Measurements from ENCODE around the gene CGB5.
A peak's percentile ranks its signal among the peaks of the same experiment; 100 is the strongest.
"Not testable (repeated sequence)": the region's sequence is repeated elsewhere in the genome, so short reads cannot be mapped to it uniquely, and the experiment has no call there.

Gene CGB5

DNA sequence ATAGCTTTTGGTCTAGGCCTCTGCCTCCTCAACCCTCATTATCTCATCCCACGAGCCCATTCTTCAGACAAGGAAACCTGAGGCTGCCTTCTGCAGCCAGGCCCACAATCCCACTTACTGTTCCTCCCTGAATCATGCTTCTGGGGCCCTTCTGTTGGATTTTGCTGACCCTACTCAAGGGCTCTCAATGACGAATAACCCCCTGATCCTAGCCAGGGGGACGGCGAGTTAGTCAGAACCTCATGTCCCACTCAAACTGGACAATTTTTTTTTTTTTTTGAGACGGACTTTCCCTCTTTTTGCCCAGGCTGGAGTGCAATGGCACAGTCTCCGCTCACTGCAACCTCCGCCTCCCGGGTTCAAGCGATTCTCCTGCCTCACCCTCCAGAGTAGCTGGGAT is 21.5 kb upstream of the CGB5 start:
- DNase-seq: no peak

DNA sequence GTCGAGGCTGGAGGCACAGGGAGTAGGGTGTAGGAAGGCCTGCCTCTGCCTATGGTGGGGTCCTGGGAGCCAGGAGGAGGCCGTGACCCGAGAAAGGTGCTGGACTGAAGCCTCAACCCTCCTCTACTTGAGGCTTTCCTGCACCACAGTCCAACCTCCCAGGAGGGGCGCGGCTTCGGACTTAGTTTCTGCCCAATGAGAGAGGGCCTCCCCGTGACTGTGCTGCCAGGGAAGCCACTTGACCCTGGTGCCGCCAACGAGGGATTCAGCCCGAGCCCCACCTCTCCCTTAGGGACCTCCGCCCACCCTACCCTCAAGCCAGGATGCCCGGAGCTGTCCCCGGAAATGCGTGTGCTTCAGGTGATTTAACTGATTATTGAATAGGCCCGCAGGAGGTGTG is 19.4 kb upstream of the CGB5 start, which contains the start of gene CGB3:
TSS of gene CGB3 (minus strand) at position 101 of the 400 bp plus-strand sequence. CDS start 362 bp downstream, outside the sequence.
- not testable (repeated sequence) for DNase-seq

DNA sequence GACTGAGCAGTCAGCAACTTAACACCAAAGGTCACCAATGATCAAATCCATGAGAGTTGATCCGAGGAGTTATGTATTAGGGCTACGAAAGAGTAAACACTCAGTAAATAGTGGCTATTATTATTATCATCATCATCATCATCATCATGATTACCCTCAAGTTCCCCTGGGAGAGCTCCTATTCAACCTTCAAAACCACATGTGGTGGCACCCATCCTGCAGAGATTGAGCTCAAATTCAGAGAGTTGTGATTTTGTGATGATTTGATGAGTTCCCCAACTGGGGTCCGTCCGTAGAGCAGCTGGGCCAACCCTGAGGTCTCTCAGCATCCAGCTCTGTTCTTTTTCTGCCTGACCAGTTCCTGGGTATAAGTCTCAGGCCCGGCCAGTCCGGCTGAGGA is 18.6 kb upstream of the CGB5 start:
- not testable (repeated sequence) for DNase-seq

DNA sequence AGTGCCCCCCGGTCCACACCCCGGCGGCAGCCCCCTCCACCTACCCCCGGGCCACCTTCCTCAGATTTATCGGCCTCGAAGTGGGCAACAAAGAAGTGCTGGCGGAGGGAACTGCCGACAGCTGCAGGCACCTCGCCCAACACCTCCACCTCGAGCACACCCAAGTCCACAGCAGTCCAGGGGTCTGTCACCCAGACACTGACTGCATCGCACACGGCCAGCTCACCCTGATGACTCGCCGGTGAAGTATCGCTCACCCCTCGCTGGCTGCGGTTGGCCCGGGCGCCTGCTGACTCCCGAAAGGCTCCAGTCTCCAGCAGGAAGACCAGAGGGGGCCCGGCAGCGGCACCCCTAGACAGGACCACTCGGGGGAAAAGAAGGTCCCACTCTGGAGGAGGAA is 18.0 kb upstream of the CGB5 start:
- not testable (repeated sequence) for DNase-seq

DNA sequence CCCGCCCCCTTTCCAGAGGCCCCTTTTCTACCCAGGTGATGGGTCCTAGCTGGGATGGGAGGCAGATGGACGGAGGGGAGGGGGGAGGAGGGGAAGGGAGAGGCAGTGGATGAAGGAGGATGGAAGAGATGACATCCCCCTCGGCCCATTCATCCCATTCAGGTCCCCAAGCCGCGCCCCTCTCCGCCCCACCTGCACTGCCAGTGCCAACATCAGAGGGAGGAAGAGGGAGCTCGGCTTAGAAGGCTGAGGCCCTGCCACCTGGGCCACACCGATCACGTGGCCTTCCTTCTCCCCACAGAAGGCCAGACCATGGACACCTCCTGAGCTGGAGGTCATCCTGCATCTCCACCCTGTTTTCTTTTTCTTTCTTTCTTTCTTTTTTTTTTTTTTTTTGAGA is 15.0 kb upstream of the CGB5 start:
- DNase-seq: not testable (repeated sequence)

DNA sequence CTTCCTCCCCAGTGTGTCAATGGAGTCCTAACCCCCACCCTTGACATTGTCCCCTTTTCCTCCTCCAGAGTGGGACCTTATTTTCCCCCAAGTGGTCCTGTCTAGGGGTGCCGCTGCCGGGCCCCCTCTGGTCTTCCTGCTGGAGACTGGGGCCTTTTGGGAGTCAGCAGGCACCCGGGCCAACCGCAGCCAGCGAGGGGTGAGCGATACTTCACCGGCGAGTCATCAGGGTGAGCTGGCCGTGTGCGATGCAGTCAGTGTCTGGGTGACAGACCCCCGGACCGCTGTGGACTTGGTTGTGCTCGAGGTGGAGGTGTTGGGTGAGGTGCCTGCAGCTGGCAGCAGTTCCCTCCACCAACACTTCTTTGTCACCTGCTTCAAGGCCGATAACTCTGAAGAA is 13.9 kb upstream of the CGB5 start:
- not testable (repeated sequence) for DNase-seq

DNA sequence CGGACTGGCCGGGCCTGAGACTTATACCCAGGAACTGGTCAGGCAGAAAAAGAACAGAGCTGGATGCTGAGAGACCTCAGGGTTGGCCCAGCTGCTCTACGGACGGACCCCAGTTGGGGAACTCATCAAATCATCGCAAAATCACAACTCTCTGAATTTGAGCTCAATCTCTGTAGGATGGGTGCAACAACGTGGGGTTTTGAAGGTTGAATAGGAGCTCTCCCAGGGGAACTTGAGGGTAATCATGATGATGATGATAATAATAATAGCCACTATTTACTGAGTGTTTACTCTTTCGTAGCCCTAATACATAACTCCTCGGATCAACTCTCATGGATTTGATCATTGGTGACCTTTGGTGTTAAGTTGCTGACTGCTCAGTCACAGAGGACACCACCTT is 13.3 kb upstream of the CGB5 start:
- not testable (repeated sequence) for DNase-seq

DNA sequence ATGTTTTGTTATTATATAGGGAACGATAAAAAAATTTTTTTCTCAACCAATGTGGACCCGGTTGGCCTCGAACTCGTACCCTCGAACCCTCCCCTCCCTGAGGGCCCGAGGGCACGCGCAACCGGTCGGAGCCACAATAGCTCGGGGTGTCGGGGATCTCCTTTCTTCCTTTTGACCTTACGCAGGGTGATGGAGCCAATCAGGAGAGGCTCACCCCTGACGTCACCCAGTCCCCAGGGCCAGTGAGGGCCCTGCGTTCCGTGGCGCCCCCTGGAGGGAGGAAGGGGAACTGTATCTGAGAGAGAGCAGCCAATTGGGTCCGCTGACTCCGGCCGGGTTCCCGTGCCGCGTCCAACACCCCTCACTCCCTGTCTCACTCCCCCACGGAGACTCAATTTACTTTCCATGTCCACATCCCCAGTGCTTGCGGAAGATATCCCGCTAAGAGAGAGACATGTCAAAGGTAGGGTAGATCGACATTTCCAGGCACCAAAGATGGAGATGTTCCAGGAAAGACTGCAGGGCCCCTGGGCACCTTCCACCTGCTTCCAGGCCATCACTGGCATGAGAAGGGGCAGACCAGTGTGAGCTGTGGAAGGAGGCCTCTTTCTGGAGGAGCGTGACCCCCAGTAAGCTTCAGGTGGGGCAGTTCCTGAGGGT is 11.9 kb upstream of the CGB5 start, which contains the start of gene CGB2:
TSS of gene CGB2 (plus strand) at position 249 of the 660 bp plus-strand sequence. CDS start at position 455, 206 bp downstream.
- peak; percentile 44 for DNase-seq

DNA sequence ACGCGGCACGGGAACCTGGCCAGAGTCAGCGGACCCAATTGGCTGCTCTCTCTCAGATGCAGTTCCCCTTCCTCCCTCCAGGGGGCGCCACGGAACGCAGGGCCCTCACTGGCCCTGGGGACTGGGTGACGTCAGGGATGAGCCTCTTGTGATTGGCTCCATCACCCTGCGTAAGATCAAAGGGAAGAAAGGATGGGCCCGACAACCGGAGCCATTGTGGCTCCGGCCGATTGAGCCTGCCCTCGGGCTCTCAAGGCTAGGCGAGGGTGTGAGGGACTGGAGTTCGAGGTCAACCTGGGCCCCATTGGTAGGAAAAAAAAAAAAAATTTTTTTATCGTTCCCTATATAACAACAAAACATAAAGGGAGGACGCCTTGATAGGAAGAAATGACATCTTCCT is 6.8 kb upstream of the CGB5 start, which contains the start of gene CGB1:
TSS of gene CGB1 (minus strand) at position 81 of the 400 bp plus-strand sequence. CDS start 184 bp downstream, outside the sequence.
- peak; percentile 33 for DNase-seq

DNA sequence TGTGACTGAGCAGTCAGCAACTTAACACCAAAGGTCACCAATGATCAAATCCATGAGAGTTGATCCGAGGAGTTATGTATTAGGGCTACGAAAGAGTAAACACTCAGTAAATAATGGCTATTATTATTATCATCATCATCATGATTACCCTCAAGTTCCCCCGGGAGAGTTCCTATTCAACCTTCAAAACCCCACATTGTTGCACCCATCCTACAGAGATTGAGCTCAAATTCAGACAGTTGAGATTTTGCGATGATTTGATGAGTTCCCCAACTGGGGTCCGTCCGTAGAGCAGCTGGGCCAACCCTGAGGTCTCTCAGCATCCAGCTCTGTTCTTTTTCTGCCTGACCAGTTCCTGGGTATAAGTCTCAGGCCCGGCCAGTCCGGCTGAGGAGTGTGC is 5.5 kb upstream of the CGB5 start:
- DNase-seq: not testable (repeated sequence)

DNA sequence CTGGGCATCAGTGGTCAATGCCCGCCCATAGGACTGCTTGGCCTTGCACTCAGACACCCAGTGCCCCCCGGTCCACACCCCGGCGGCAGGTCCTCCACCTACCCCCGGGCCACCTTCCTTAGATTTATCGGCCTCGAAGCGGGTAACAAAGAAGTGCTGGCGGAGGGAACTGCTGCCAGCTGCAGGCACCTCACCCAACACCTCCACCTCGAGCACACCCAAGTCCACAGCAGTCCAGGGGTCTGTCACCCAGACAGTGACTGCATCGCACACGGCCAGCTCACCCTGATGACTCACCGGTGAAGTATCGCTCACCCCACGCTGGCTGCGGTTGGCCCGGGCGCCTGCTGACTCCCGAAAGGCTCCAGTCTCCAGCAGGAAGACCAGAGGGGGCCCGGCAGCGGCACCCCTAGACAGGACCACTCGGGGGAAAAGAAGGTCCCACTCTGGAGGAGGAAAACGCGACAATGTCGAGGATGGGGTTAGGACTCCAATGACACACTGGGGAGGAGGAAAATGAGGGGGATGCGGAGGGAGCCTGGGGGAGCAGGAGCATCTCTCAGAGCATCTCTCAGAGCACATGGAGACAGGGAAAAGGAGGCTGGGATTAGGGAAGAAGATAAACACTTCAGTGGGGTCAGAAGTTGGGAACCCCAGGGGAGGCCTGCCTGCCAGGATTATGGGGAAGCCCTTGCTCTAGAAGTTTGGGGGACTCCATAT is 4.9 kb upstream of the CGB5 start:
- peak; percentile 45 for DNase-seq

DNA sequence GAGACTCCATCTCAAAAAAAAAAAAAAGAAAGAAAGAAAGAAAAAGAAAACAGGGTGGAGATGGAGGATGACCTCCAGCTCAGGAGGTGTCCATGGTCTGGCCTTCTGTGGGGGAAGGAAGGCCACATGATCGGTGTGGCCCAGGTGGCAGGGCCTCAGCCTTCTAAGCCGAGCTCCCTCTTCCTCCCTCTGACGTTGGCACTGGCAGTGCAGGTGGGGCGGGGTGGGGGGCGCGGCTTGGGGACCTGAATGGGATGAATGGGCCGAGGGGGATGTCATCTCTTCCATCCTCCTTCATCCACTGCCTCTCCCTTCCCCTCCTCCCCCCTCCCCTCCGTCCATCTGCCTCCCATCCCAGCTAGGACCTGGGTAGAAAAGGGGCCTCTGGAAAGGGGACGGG is 3.9 kb upstream of the CGB5 start:
- DNase-seq: not testable (repeated sequence)

DNA sequence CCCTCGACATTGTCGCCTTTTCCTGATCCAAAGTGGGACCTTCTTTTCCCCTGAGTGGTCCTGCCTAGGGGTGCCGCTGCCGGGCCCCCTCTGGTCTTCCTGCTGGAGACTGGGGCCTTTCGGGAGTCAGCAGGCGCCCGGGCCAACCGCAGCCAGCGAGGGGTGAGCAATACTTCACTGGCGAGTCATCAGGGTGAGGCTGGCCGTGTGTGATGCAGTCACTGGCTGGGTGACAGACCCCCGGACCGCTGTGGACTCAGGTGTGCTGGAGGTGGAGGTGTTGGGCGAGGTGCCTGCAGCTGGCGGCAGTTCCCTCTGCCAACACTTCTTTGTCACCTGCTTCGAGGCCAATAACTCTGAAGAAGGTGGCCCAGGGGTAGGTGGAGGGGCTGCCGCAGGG is 1.5 kb upstream of the CGB5 start:
- DNase-seq: no peak

DNA sequence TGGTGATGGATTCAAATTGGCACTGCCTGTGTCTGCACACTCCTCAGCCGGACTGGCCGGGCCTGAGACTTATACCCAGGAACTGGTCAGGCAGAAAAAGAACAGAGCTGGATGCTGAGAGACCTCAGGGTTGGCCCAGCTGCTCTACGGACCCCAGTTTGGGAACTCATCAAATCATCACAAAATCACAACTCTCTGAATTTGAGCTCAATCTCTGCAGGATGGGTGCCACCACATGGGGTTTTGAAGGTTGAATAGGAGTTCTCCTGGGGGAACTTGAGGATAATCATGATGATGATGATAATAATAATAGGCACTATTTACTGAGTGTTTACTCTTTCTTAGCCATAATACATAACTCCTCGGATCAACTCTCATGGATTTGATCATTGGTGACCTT is 982 bp upstream of the CGB5 start:
- DNase-seq: not testable (repeated sequence)

DNA sequence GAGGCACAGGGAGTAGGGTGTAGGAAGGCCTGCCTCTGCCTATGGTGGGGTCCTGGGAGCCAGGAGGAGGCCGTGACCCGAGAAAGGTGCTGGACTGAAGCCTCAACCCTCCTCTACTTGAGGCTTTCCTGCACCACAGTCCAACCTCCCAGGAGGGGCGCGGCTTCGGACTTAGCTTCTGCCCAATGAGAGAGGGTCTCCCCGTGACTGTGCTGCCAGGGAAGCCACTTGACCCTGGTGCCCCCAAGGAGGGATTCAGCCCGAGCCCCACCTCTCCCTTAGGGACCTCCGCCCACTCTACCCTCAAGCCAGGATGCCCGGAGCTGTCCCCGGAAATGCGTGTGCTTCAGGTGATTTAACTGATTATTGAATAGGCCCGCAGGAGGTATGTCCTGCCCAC is 5.4 kb downstream of the CGB5 start, which contains the start of gene CGB8:
TSS of gene CGB8 (minus strand) at position 101 of the 400 bp plus-strand sequence. CDS start 372 bp downstream, outside the sequence.
- DNase-seq: not testable (repeated sequence)

DNA sequence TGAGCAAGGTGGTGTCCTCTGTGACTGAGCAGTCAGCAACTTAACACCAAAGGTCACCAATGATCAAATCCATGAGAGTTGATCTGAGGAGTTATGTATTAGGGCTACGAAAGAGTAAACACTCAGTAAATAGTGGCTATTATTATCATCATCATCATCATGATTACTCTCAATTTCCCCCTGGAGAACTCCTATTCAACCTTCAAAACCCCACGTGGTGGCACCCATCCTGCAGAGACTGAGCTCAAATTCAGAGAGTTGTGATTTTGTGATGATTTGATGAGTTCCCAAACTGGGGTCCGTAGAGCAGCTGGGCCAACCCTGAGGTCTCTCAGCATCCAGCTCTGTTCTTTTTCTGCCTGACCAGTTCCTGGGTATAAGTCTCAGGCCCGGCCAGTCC is 6.2 kb downstream of the CGB5 start:
- DNase-seq: not testable (repeated sequence)

DNA sequence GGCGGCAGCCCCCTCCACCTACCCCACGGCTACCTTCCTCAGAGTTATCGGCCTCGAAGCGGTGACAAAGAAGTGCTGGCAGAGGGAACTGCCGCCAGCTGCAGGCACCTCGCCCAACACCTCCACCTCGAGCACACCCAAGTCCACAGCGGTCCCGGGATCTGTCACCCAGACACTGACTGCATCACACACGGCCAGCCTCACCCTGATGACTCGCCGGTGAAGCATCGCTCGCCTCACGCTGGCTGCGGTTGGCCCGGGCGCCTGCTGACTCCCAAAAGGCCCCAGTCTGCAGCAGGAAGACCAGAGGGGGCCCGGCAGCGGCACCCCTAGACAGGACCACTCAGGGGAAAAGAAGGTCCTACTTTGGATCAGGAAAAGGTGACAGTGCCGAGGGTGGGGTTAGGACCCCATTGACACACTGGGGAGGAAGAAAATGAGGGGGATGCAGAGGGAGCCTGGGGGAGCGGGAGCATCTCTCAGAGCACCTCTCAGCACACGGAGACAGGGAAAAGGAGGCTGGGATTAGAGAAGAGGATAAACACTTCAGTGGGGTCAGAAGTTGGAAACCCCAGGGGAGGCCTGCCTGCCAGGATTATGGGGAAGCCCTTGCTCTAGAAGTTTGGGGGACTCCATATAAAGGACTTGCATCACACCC is 6.9 kb downstream of the CGB5 start:
- DNase-seq: peak; percentile 51

DNA sequence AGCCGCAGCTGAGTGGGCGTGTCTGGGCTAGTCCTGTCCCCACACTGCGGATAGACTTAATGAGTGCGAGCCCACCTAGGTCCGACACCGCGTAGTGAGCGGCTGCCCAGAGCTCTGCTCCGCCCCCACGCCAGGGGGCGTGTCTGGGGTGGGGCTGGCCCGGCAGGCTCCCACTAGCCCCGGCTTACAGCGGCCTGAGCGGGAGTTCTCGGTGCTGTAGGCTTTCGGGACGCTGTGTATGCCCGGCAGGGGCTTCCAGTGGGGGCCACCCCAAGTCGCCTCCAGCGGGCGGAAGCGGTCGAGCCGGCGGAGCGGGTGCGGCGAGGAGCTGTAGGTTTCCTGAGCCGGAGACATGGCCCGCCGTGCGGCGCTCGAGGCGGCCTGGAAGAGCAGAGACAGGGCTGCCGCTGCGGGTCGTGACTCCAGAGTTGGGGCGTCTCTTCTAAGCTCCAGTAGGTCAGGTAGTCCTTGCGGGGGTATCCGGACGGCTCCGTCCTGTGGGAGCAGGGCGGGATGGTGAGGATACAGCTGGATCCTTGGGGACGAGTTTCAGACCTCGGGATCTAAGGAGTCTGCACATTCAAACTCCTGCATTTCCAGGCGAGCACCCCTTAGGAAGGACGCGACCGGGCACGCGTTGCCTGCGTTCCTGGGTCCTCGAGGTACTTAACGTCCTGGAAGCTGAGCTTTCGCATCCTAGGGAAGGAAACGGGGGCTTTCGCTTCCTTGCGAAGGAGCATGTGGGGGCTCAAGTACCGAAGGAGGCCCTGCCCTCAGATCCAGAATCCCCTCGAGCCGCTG is 12.7 kb downstream of the CGB5 start:
- no peak for DNase-seq

DNA sequence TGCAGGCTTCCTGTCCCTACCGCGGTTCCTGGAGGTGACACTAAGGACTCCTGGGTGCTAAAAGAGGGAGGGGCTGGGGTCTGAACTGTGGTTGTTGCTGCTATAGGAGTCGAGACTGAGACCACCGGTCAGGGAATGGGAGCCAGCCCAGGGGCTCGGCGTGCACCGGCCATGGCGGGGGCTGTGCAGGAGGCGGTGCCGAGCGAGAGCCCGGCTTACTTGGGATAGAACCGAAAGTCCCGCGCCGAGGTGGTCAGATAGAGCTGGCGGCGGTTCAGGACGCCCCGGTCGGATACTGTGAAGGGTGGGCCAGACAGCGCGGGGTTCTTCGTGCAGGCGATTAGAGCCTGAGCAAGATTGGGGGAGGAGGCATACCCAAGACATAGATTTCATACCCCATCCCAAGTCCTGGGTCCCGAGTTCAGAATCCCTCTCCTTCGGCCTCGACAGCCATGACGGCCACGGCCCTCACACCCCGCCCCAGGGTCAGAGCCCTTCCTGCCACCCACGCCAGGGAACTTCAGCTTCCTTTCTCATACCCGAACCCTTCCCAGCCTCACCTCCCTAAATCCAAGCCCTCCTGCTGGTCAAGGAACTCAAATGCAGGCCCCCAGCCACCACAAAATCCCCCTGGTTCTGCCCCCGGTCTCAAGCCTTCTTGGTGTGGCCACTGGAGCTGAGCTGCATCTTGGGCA is 13.4 kb downstream of the CGB5 start:
- DNase-seq: not testable (repeated sequence)

DNA sequence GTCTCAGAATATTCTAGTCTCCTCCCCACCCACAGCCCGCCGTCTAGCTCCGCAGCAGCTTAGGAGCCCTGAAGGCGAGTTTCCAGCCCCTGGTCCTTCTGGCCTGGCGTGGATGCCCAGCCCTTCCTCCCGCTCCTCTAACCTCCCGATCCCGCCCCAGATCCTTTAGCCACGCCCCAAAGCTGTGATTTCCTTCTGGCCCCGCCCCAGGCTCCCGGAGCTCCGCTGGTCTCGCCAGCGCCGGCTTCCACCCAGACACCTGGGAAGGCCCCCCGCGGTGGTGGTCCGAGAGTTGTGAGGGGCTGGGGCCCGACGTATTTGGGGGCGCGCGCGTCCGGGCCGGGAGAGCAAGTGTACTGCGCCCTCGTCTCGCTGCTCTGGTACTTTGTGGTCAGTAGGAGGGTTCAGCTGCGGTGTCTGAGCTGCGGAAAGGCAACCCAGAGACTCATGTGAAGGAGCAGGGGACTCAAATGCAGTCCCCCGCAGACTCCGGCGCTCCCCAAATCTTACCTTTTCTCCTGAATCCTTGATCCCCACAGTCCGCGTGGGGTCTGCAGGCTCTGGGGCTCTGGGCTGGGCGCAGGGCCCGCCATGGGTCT is 14.1 kb downstream of the CGB5 start, which contains the start of gene CGB7:
TSS of gene CGB7 (minus strand) at position 114 of the 599 bp plus-strand sequence. CDS start 2,374 bp downstream, outside the sequence.
- DNase-seq: peak; percentile 67

DNA sequence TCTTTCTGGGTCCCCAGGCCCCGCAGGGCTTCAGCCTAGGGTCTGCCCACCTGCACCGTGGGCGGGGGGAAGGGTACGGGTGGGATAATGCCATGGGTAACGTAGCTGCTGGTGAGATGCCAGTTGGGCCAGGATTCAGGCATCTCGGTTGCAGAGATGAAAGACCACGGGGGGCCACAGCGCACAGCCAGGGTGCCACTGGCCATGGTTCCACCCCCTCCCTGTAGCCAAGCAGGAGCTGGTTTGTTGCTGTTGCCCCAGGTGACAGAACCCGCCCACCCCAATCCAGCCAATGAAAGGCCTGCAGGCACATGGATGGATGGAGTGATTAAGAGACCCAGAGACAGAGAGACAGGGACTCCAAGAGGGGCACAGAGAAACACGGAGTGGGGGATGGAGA is 14.9 kb downstream of the CGB5 start:
- DNase-seq: no peak
